AG10803 (cell line): ENCODE measurements around the gene MRFAP1L1.
A peak's percentile ranks its signal among the peaks of the same experiment; 100 is the strongest.

ENCODE experiments used
- DNase-seq: peaks from one replicate; pipeline ENCODE4 v3.0.0; 2010; ENCODE audit warnings: low read depth
- H3K4me3 ChIP-seq: 2 replicates; pipeline ENCODE4 v1.5.1; 2011; ENCODE audit warnings: mild to moderate bottlenecking, low read length, control low read depth
- CTCF ChIP-seq: conservative IDR thresholded peaks from 2 replicates; pipeline ENCODE4 v1.5.1; 2011; ENCODE audit warnings: mild to moderate bottlenecking, low read length, control low read depth, inconsistent platforms

The MRFAP1L1 gene

GRCh38 chr4:6701371-6701770, 8.3 kb downstream of the MRFAP1L1 start:
- no peak overlapping the region for H3K4me3 ChIP-seq
- TF ChIP-seq CTCF, result peak; percentile 19
- no peak for DNase-seq

GRCh38 chr4:6699903-6700302, 9.8 kb downstream of the MRFAP1L1 start:
- no peak for TF ChIP-seq CTCF
- H3K4me3 ChIP-seq, result no peak overlapping the region
- DNase-seq, result no peak

GRCh38 chr4:6699388-6699787, 10.3 kb downstream of the MRFAP1L1 start:
- no peak overlapping the region for H3K4me3 ChIP-seq
- DNase-seq, result no peak
- TF ChIP-seq CTCF, result no peak

GRCh38 chr4:6697131-6697530, 12.5 kb downstream of the MRFAP1L1 start:
- no peak for TF ChIP-seq CTCF
- no peak for DNase-seq
- no peak overlapping the region for H3K4me3 ChIP-seq

GRCh38 chr4:6696611-6697010, 13.1 kb downstream of the MRFAP1L1 start:
- no peak overlapping the region for H3K4me3 ChIP-seq
- DNase-seq, result no peak
- no peak for TF ChIP-seq CTCF

GRCh38 chr4:6695660-6696610, 13.7 kb downstream of the MRFAP1L1 start:
- no peak for TF ChIP-seq CTCF
- no peak overlapping the region for H3K4me3 ChIP-seq
- no peak for DNase-seq
